HG03039 (cell line): ENCODE results near the gene RABEPK.
"Not testable (repeated sequence)": the region's sequence is repeated elsewhere in the genome, so short reads cannot be mapped to it uniquely, and the experiment has no call there.

Experiments
- ATAC-seq: cut with Tn5 transposase; IDR thresholded peaks from one replicate; pipeline ENCODE4 v1.9.1; 2021; ENCODE audit warnings: mild to moderate bottlenecking, moderate library complexity; ENCODE audit not compliant: unreplicated experiment

Gene RABEPK

GRCh38 chr9:125200216-125201047 lies at the start of gene RABEPK:
Gene RABEPK (plus strand): TSS chr9:125200542. CDS start chr9:125203014, 2,472 bp downstream.
- peak; percentile 97 for ATAC-seq

- ATAC-seq = no peak
Measured at GRCh38 chr9:125151730-125152129, 48.6 kb upstream of the RABEPK start.

GRCh38 chr9:125153712-125154367 lies 46.5 kb upstream of the RABEPK start:
- no peak for ATAC-seq

- ATAC-seq = no peak
Measured at GRCh38 chr9:125156551-125156950, 43.8 kb upstream of the RABEPK start.

- ATAC-seq = no peak
Measured at GRCh38 chr9:125160750-125161149, 39.6 kb upstream of the RABEPK start.

GRCh38 chr9:125161284-125161918 lies 38.9 kb upstream of the RABEPK start:
- ATAC-seq = no peak

- not testable (repeated sequence) for ATAC-seq
Measured at GRCh38 chr9:125162891-125163290, 37.5 kb upstream of the RABEPK start.

GRCh38 chr9:125166762-125167161 lies 33.6 kb upstream of the RABEPK start:
- ATAC-seq = no peak

- no peak for ATAC-seq
Measured at GRCh38 chr9:125169895-125170294, 30.4 kb upstream of the RABEPK start.

- no peak for ATAC-seq
Measured at GRCh38 chr9:125172031-125172755, 28.1 kb upstream of the RABEPK start.

GRCh38 chr9:125176636-125177035 lies 23.7 kb upstream of the RABEPK start:
- no peak for ATAC-seq

GRCh38 chr9:125177888-125178287 lies 22.5 kb upstream of the RABEPK start:
- no peak for ATAC-seq

GRCh38 chr9:125179776-125180175 lies 20.6 kb upstream of the RABEPK start:
- not testable (repeated sequence) for ATAC-seq

- no peak for ATAC-seq
Measured at GRCh38 chr9:125180876-125181275, 19.5 kb upstream of the RABEPK start.

- not testable (repeated sequence) for ATAC-seq
Measured at GRCh38 chr9:125181756-125182155, 18.6 kb upstream of the RABEPK start.

GRCh38 chr9:125183054-125183453 lies 17.3 kb upstream of the RABEPK start:
- ATAC-seq = no peak

- no peak for ATAC-seq
Measured at GRCh38 chr9:125183561-125183960, 16.8 kb upstream of the RABEPK start.

GRCh38 chr9:125189011-125189360 lies 11.4 kb upstream of the RABEPK start:
- ATAC-seq = peak; percentile 18

GRCh38 chr9:125189361-125190289 lies 10.7 kb upstream of the RABEPK start, which contains the start of gene PPP6C:
Gene PPP6C (minus strand): TSS chr9:125189803. CDS start chr9:125189718, 85 bp downstream.
- ATAC-seq = peak; percentile 97

GRCh38 chr9:125190361-125190801 lies 10.0 kb upstream of the RABEPK start:
- no peak for ATAC-seq
